Smooth muscle cell (in vitro differentiated cells): ENCODE data around the gene KLF11. TPM values are rescaled to one million over a fixed set of nuclear protein-coding genes. Genes with fewer than 3 reads are reported as not detected.
A peak's percentile ranks its signal among the peaks of the same experiment; 100 is the strongest.

ENCODE experiments used
- DNase-seq: peaks from one replicate; lab custom pipeline; 2025; ENCODE audit not compliant: unreplicated experiment; lab: John Stamatoyannopoulos, UW
- H2AFZ ChIP-seq: fragments of 200-600 bp; sonication (generic); 2 replicates; pipeline ENCODE4 v1.6.0; 2016; ENCODE audit warnings: antibody characterized with exemption, low read depth, mild to moderate bottlenecking
- H3F3A ChIP-seq: fragments of 200-600 bp; sonication (generic); 2 replicates; pipeline ENCODE4 v1.6.0; 2017; ENCODE audit warnings: antibody characterized with exemption, low read depth
- H3K27ac ChIP-seq: fragments of 200-600 bp; sonication (generic); 2 replicates; pipeline ENCODE4 v1.5.1; 2016; ENCODE audit warnings: low read depth, mild to moderate bottlenecking
- H3K27me3 ChIP-seq: fragments of 200-600 bp; sonication (generic); 2 replicates; pipeline ENCODE4 v1.6.1; 2016; ENCODE audit warnings: low read depth, mild to moderate bottlenecking
- H3K36me3 ChIP-seq: fragments of 200-600 bp; sonication (generic); 2 replicates; pipeline ENCODE4 v1.5.1; 2016; ENCODE audit warnings: low read depth
- H3K4me1 ChIP-seq: fragments of 200-600 bp; sonication (generic); 2 replicates; pipeline ENCODE4 v1.5.1; 2016; ENCODE audit warnings: low read depth
- H3K4me2 ChIP-seq: fragments of 200-600 bp; sonication (generic); 2 replicates; pipeline ENCODE4 v1.6.0; 2016; ENCODE audit warnings: mild to moderate bottlenecking
- H3K4me3 ChIP-seq: fragments of 200-600 bp; sonication (generic); 2 replicates; pipeline ENCODE4 v1.5.1; 2016; ENCODE audit warnings: mild to moderate bottlenecking
- H3K79me2 ChIP-seq: fragments of 200-600 bp; sonication (generic); 2 replicates; pipeline ENCODE4 v1.6.0; 2016; ENCODE audit warnings: low read depth, mild to moderate bottlenecking
- H3K9ac ChIP-seq: fragments of 200-600 bp; sonication (generic); 2 replicates; pipeline ENCODE4 v1.6.0; 2016; ENCODE audit warnings: low read depth
- H3K9me3 ChIP-seq: fragments of 200-600 bp; sonication (generic); replicated peaks from 2 replicates; pipeline ENCODE4 v1.5.1; 2016; ENCODE audit warnings: low read depth
- H4K20me1 ChIP-seq: fragments of 200-600 bp; sonication (generic); 2 replicates; pipeline ENCODE4 v1.6.0; 2016; ENCODE audit warnings: low read depth
- CTCF ChIP-seq: fragments of 200-600 bp; sonication (generic); IDR thresholded peaks from 2 replicates; pipeline ENCODE4 v1.5.1; 2017; ENCODE audit warnings: borderline replicate concordance, mild to moderate bottlenecking, antibody characterized with exemption; ENCODE audit not compliant: insufficient read depth, poor library complexity, severe bottlenecking
- WGBS: methylation state at CpG from one replicate; pipeline ENCODE4 v1.1.7; 2016; ENCODE audit warnings: low lambda C conversion rate; 5-methylcytosine and 5-hydroxymethylcytosine counted together
- polyA plus RNA-seq: library from polyadenylated mRNA; unstranded; fragments of >200 nt; fragmentation: Nextera tagmentation; extraction: Ambion mirVana; gene quantifications from 2 replicates; pipeline ENCODE4 v1.2.1, GENCODE V29; 2016
- total RNA-seq: library from RNA; depleted of rRNA; stranded (reverse); fragments of >200 nt; gene quantifications from 2 replicates; pipeline ENCODE4 v1.2.3, GENCODE V29; 2014

Gene KLF11
- total and polyA plus RNA-seq, 2 experiments from 2014 or later: 9.9 to 12.7 TPM

- 90% methylated on average over 15 of the region's 15 CpGs for WGBS
- Histone ChIP-seq H3K4me1 (peaks cover under 1% of the 10 kb centered on the region), H3F3A (peaks cover 12% of the 10 kb centered on the region), H4K20me1 (peaks cover 30% of the 10 kb centered on the region), H2AFZ (no peak overlapping the region), H3K27ac (no peak overlapping the region), H3K9ac (no peak overlapping the region), H3K4me2 (no peak overlapping the region), H3K36me3 (peaks cover 6% of the 10 kb centered on the region), H3K79me2 (peaks cover 11% of the 10 kb centered on the region), H3K4me3 (no peak overlapping the region), H3K9me3 (no peaks in the 10 kb centered on the region), H3K27me3 (no peaks in the 10 kb centered on the region)
- no peak for TF ChIP-seq CTCF
- DNase-seq: no peak
These were observed 4.5 kb downstream of the KLF11 start for GRCh38 chr2:10047616-10048500.

DNA sequence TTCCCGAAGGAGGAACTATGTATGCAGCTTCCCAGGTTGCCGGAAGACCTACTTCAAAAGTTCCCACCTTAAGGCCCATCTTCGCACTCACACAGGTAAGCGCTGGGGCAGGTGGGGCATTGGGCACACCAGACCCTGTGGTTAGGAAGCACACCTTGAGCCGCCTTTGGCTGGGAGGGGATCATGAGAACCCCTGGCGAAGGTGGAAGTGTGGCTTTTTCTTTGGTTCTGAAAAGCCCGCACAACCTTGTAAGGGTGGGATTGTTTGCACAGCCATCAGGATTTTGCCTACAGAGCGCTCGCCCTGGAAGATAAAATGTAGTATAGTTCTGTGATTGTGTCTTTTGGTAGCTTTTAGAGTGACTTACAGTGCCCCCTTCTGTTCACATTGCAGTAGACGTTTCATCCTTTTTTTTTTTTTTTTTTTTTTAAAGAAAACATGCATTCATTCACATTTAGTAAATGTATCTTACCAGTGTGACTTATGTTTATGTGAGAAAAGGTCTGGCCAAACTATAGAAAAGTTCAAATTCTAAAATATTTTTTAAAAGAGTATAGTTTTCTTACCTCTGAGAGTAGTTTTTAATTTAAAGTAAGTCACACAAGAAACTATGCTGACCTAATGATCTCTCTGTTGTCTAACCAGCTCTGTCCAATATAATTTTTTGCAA is 5.3 kb downstream of the KLF11 start:
- WGBS: 70% methylated on average over 10 of the region's 10 CpGs
- peaks cover 6% of the 10 kb centered on the region for H3K36me3 ChIP-seq
- no peak overlapping the region for H3K4me3 ChIP-seq
- H3K4me2 ChIP-seq: no peak overlapping the region
- H4K20me1 ChIP-seq: peaks cover 30% of the 10 kb centered on the region
- H3K4me1 ChIP-seq: no peaks in the 10 kb centered on the region
- no peak overlapping the region for H3K27ac ChIP-seq
- peaks cover 11% of the 10 kb centered on the region for H3K79me2 ChIP-seq
- no peaks in the 10 kb centered on the region for H3K27me3 ChIP-seq
- TF ChIP-seq CTCF: peak; percentile 60
- no peak overlapping the region for H3K9ac ChIP-seq
- peaks cover 12% of the 10 kb centered on the region for H3F3A ChIP-seq
- DNase-seq: no peak
- H2AFZ ChIP-seq: no peak overlapping the region
- no peaks in the 10 kb centered on the region for H3K9me3 ChIP-seq

DNA sequence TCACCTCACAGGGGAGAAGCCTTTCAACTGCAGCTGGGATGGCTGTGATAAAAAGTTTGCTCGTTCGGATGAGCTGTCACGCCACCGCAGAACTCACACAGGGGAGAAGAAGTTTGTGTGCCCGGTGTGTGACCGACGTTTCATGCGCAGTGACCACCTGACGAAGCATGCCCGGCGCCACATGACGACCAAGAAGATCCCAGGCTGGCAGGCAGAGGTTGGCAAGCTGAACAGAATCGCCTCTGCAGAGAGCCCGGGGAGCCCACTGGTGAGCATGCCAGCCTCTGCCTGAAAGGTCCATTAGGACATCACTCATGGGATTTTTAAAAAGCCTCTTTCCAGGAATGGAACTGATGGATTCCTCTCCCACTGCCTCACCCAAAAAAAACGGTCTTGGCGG is 8.9 kb downstream of the KLF11 start:
- H3K36me3 ChIP-seq: peaks cover 6% of the 10 kb centered on the region
- peaks cover 11% of the 10 kb centered on the region for H3K79me2 ChIP-seq
- H3K27ac ChIP-seq: no peak overlapping the region
- H3K4me1 ChIP-seq: peaks cover 9% of the 10 kb centered on the region
- no peak overlapping the region for H3K4me3 ChIP-seq
- peaks cover 10% of the 10 kb centered on the region for H3F3A ChIP-seq
- H3K27me3 ChIP-seq: no peaks in the 10 kb centered on the region
- no peaks in the 10 kb centered on the region for H3K9me3 ChIP-seq
- H3K4me2 ChIP-seq: no peak overlapping the region
- 95% methylated on average over 16 of the region's 16 CpGs for WGBS
- H2AFZ ChIP-seq: no peak overlapping the region
- H3K9ac ChIP-seq: no peak overlapping the region
- H4K20me1 ChIP-seq: peaks cover 7% of the 10 kb centered on the region
- DNase-seq: no peak
- no peak for TF ChIP-seq CTCF
